Pancreas (tissue), 10 donors: ENCODE data around the gene RAX2. TPM values are rescaled to one million over a fixed set of nuclear protein-coding genes. Genes with fewer than 3 reads are reported as not detected.

Experiments
- ATAC-seq, 4 donors: fragments of 200-7000 bp; cut with Tn5 transposase; one replicate each; pipeline versions ENCODE4 v1.8.0 to v1.9.1; 2020; ENCODE audit warnings: mild to moderate bottlenecking in 4 of 4, moderate library complexity in 4 of 4
- DNase-seq, 6 donors: peaks; one replicate each; pipeline ENCODE4 v3.0.0-alpha.2; 2020
- FAIRE-seq: peaks from 2 replicates; lab custom pipeline; 2012; peaks lifted over from hg19 to GRCh38; lab: Jason Lieb, UNC
- H3K27ac ChIP-seq, 4 donors: fragments of 200-600 bp; sonication (generic); 1 replicate in 3 of 4; 2 replicates in 1 of 4; pipeline versions ENCODE4 v1.5.0 to v1.8.0; 2020
- H3K27me3 ChIP-seq, 4 donors: fragments of 200-600 bp; one replicate each; pipeline ENCODE4 v1.8.0; 2021
- H3K36me3 ChIP-seq, 3 donors: fragments of 200-600 bp; sonication (generic) in 1 of 3; one replicate each; pipeline versions ENCODE4 v1.5.0 to v1.8.0; 2020 to 2021
- H3K4me1 ChIP-seq, 3 donors: fragments of 200-600 bp; one replicate each; pipeline ENCODE4 v1.8.0; 2021
- H3K4me3 ChIP-seq, 4 donors: fragments of 200-600 bp; sonication (generic) in 2 of 4; one replicate each; pipeline versions ENCODE4 v1.5.0 to v1.8.0; 2020 to 2021
- H3K9me3 ChIP-seq, 4 donors: fragments of 200-600 bp; one replicate each; pipeline ENCODE4 v1.8.0; 2021
- CTCF ChIP-seq, 4 donors: fragments of 200-600 bp; sonication (generic) in 3 of 4; IDR thresholded peaks; one replicate each; pipeline versions ENCODE4 v1.5.0 to v1.8.0; 2021; ENCODE audit warnings: antibody characterized with exemption in 4 of 4
- WGBS, 2 donors: extraction: QIAGEN DNeasy Blood & Tissue Kit; methylation state at CpG; one replicate each; pipeline ENCODE4 v1.1.7; 2013; 5-methylcytosine and 5-hydroxymethylcytosine counted together
- intact Hi-C, 3 donors: fragments of 100-400 bp; cut with DNase I; formaldehyde crosslinking; loops; one replicate each; pipeline versions ENCODE4 v1.11.1 to v1.14.2; 2022
- polyA plus RNA-seq, 2 donors: library from polyadenylated mRNA; stranded (reverse); fragments of 200-250 nt; gene quantifications; one replicate each; pipeline ENCODE4 v1.2.3, GENCODE V29; 2013
- total RNA-seq, 6 donors: library from RNA; stranded (reverse); fragmentation: NEBNext Ultra II Directional in 4 of 6; extraction: Animal tissue kit (Norgen Biotek cat#: 25700) in 4 of 6; gene quantifications; one replicate each; pipeline versions ENCODE4 v1.2.1 to v1.2.4, GENCODE V29; 2021 to 2023
- donor health status: healthy with polysubstance abuse.
- donor health status: DM: no; HTN: no; CAD: no; lungs with moderate emphysema.
- donor health status: DM: no; HTN: no; CAD: no.
- donor health status: control.
- donor health status: control.
- donor health status: Bipolar disorder and iron deficiency.
- donor health status: DM: yes; HTN: yes; CAD: no.
- donor health status: DM: no; HTN: no; CAD: no.
- donor health status: DM: no; HTN: no; CAD: no.
- donor health status: DM: yes; HTN: yes; CAD: no.

Gene RAX2
- total and polyA plus RNA-seq, 8 donors = not detected

- ATAC-seq (no peak), FAIRE-seq (no peak), DNase-seq (no peak)
- WGBS, 2 donors = 87 to 94% methylated on average over 10 of the region's 10 CpGs
- H3K27me3 ChIP-seq = no peaks in the 10 kb centered on the region
- intact Hi-C loops = no loop called here
- H3K36me3 ChIP-seq = peaks cover 0 to 11% (median 0%) of the 10 kb centered on the region in 3 donors
- no peak for TF ChIP-seq CTCF (IDR thresholded peaks at IDR 0.05)
- H3K27ac ChIP-seq = no peak overlapping the region
- H3K4me1 ChIP-seq = no peaks in the 10 kb centered on the region
- no peaks in the 10 kb centered on the region for H3K9me3 ChIP-seq
- no peak overlapping the region for H3K4me3 ChIP-seq
Measured at GRCh38 chr19:3737487-3738205, 34.4 kb downstream of the RAX2 start.

- Histone ChIP-seq H3K4me1 (no peaks in the 10 kb centered on the region), H3K9me3 (no peaks in the 10 kb centered on the region), H3K27ac (no peak overlapping the region), H3K36me3 (peaks cover 0 to 11% (median 0%) of the 10 kb centered on the region in 3 donors), H3K27me3 (no peaks in the 10 kb centered on the region), H3K4me3 (no peak overlapping the region)
- no peak for FAIRE-seq
- intact Hi-C loops = no loop called here
- 86 to 88% methylated on average over 21 of the region's 21 CpGs for WGBS, 2 donors
- no peak for TF ChIP-seq CTCF (IDR thresholded peaks at IDR 0.05)
- no peak for ATAC-seq
- DNase-seq = no peak
Measured at GRCh38 chr19:3736106-3736724, 35.8 kb downstream of the RAX2 start.

GRCh38 chr19:3734310-3734600 lies 37.8 kb downstream of the RAX2 start:
- no peak for TF ChIP-seq CTCF (IDR thresholded peaks at IDR 0.05)
- H3K4me3 ChIP-seq = no peak overlapping the region
- DNase-seq (no peak), ATAC-seq (no peak), FAIRE-seq (no peak)
- H3K27me3 ChIP-seq = no peaks in the 10 kb centered on the region
- H3K9me3 ChIP-seq = no peaks in the 10 kb centered on the region
- H3K4me1 ChIP-seq = no peaks in the 10 kb centered on the region
- no peak overlapping the region for H3K27ac ChIP-seq
- peaks cover 0 to 11% (median 0%) of the 10 kb centered on the region in 3 donors for H3K36me3 ChIP-seq
- WGBS, 2 donors = 94 to 95% methylated on average over 14 of the region's 14 CpGs
- intact Hi-C loops = no loop called here

- H3K9me3 ChIP-seq = no peaks in the 10 kb centered on the region
- ATAC-seq = no peak
- H3K36me3 ChIP-seq = peaks cover 0 to 11% (median 0%) of the 10 kb centered on the region in 3 donors
- 88 to 93% methylated on average over 20 of the region's 20 CpGs for WGBS, 2 donors
- FAIRE-seq = no peak
- H3K27ac ChIP-seq = no peak overlapping the region
- H3K4me3 ChIP-seq = no peak overlapping the region
- no peak for DNase-seq
- intact Hi-C loops = no loop called here
- no peaks in the 10 kb centered on the region for H3K4me1 ChIP-seq
- H3K27me3 ChIP-seq = no peaks in the 10 kb centered on the region
- no peak for TF ChIP-seq CTCF (IDR thresholded peaks at IDR 0.05)
Measured at GRCh38 chr19:3733549-3734309, 38.3 kb downstream of the RAX2 start.
